Measurements from ENCODE around the gene DVL2. TPM values are rescaled to one million over a fixed set of nuclear protein-coding genes. Genes with fewer than 3 reads are reported as not detected.
A peak's percentile ranks its signal among the peaks of the same experiment; 100 is the strongest.
"Not testable (repeated sequence)": the region's sequence is repeated elsewhere in the genome, so short reads cannot be mapped to it uniquely, and the experiment has no call there.

The DVL2 gene
- total RNA-seq, 2 experiments from 2014 or later, result 53.2 TPM

GRCh38 chr17:7251661-7252175 is 17.4 kb upstream of the DVL2 start, which contains the start of gene CTDNEP1:
Gene CTDNEP1 (minus strand): TSS chr17:7251734. CDS start chr17:7251296, 438 bp downstream.
- ChIA-PET POLR2A (no interaction called here), CTCF (interaction anchor here (0.8 to 2.5 kb wide), 3 partner anchors 10 to 44 kb away, joined by 3 to 11 read pairs (median 3); partner anchors contain the start of gene GABARAP)
- Mint-ChIP-seq H3K4me1 (peaks cover 45% of the 10 kb centered on the region), H3K4me3 (peak within 1 kb of the TSS; percentile 95), H3K36me3 (ENCODE audit: low read depth) (peaks cover 20% of the 10 kb centered on the region), H3K9me3 (no peaks in the 10 kb centered on the region), H3K27me3 (no peaks in the 10 kb centered on the region), H3K27ac (peak within 1 kb of the TSS; percentile 99)
- peak; percentile 100 for DNase-seq

- POLR2A ChIA-PET, result no interaction called here
- Mint-ChIP-seq H3K36me3 (ENCODE audit: low read depth) (peaks cover 23% of the 10 kb centered on the region), H3K4me1 (peaks cover 44% of the 10 kb centered on the region), H3K9me3 (no peaks in the 10 kb centered on the region), H3K27ac (peak overlapping the region; percentile 99), H3K27me3 (no peaks in the 10 kb centered on the region), H3K4me3 (peak overlapping the region; percentile 95)
- CTCF ChIA-PET, result interaction anchor here (0.8 to 2.5 kb wide), 4 partner anchors 9 to 45 kb away, joined by 3 to 11 read pairs (median 3); partner anchors contain the start of genes GABARAP and PHF23
- no peak for DNase-seq
Observed at GRCh38 chr17:7250695-7251627, 16.6 kb upstream of the DVL2 start.

- Mint-ChIP-seq H3K4me3 (peak overlapping the region; percentile 95), H3K27me3 (no peaks in the 10 kb centered on the region), H3K9me3 (no peaks in the 10 kb centered on the region), H3K36me3 (ENCODE audit: low read depth) (peaks cover 25% of the 10 kb centered on the region), H3K4me1 (peaks cover 43% of the 10 kb centered on the region), H3K27ac (peak overlapping the region; percentile 94)
- ChIA-PET POLR2A (interaction anchor here (0.9 kb wide), 1 partner anchor 10 kb away, joined by 3 read pairs; no protein-coding TSS in a partner anchor), CTCF (interaction anchor here (0.6 to 2.5 kb wide), 4 partner anchors 8 to 246 kb away, joined by 3 to 11 read pairs (median 3); partner anchors contain the start of genes GABARAP and PHF23)
- DNase-seq, result no peak
Observed at GRCh38 chr17:7249830-7250229, 15.5 kb upstream of the DVL2 start.

GRCh38 chr17:7249214-7249613 is 14.9 kb upstream of the DVL2 start:
- POLR2A ChIA-PET, result interaction anchor here (0.9 kb wide), 1 partner anchor 10 kb away, joined by 3 read pairs; no protein-coding TSS in a partner anchor
- H3K9me3 Mint-ChIP-seq, result no peaks in the 10 kb centered on the region
- peaks cover 25% of the 10 kb centered on the region for H3K36me3 Mint-ChIP-seq (ENCODE audit: low read depth)
- CTCF ChIA-PET, result interaction anchor here (0.6 to 1.3 kb wide), 3 partner anchors 10 to 245 kb away, joined by 3 read pairs; partner anchors contain the start of gene PHF23
- no peak for DNase-seq
- H3K4me1 Mint-ChIP-seq, result peaks cover 42% of the 10 kb centered on the region
- H3K27me3 Mint-ChIP-seq, result no peaks in the 10 kb centered on the region
- peak overlapping the region; percentile 95 for H3K4me3 Mint-ChIP-seq
- H3K27ac Mint-ChIP-seq, result no peak overlapping the region

GRCh38 chr17:7248796-7249195 is 14.5 kb upstream of the DVL2 start:
- POLR2A ChIA-PET, result interaction anchor here (0.9 kb wide), 1 partner anchor 11 kb away, joined by 3 read pairs; no protein-coding TSS in a partner anchor
- H3K9me3 Mint-ChIP-seq, result no peaks in the 10 kb centered on the region
- H3K4me3 Mint-ChIP-seq, result no peak overlapping the region
- CTCF ChIA-PET, result no interaction called here
- H3K27ac Mint-ChIP-seq, result peak overlapping the region; percentile 6
- DNase-seq, result no peak
- peaks cover 40% of the 10 kb centered on the region for H3K4me1 Mint-ChIP-seq
- no peaks in the 10 kb centered on the region for H3K27me3 Mint-ChIP-seq
- H3K36me3 Mint-ChIP-seq (ENCODE audit: low read depth), result peaks cover 23% of the 10 kb centered on the region

DNA sequence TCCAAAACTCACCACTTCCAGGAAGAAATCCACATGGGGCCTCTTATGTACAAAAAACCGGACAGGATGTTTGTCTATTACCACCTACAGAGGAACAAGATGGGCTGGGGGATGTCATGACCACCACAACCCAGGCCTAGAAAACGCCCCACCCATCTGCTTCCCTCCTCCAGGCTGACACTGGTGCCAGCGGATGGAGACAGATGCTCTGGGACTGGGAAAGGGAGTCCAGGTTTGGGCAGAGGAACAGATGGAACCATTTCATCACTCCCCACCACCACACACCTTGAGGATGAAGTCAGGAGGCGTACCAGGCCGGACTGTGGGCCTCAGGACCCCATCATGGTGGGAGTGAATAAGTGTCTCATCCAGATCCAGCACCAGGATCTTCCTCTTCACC is 12.5 kb upstream of the DVL2 start:
- no peaks in the 10 kb centered on the region for H3K9me3 Mint-ChIP-seq
- H3K4me1 Mint-ChIP-seq, result peaks cover 40% of the 10 kb centered on the region
- DNase-seq, result no peak
- CTCF ChIA-PET, result interaction anchor here (0.6 kb wide), 2 partner anchors 10 to 375 kb away, joined by 3 read pairs; no protein-coding TSS in a partner anchor
- no peak overlapping the region for H3K4me3 Mint-ChIP-seq
- H3K27me3 Mint-ChIP-seq, result no peaks in the 10 kb centered on the region
- no peak overlapping the region for H3K27ac Mint-ChIP-seq
- peaks cover 30% of the 10 kb centered on the region for H3K36me3 Mint-ChIP-seq (ENCODE audit: low read depth)
- POLR2A ChIA-PET, result no interaction called here

- peaks cover 50% of the 10 kb centered on the region for H3K36me3 Mint-ChIP-seq (ENCODE audit: low read depth)
- not testable (repeated sequence) for DNase-seq, H3K27me3 Mint-ChIP-seq, H3K9me3 Mint-ChIP-seq, H3K27ac Mint-ChIP-seq
- peak overlapping the region; percentile 87 for H3K4me3 Mint-ChIP-seq
- POLR2A ChIA-PET, result interaction anchor here (0.6 kb wide), 1 partner anchor 1051 kb away, joined by 6 read pairs; the partner anchor contains the start of gene SLC25A35
- peaks cover 46% of the 10 kb centered on the region for H3K4me1 Mint-ChIP-seq
- CTCF ChIA-PET, result interaction anchor here (1.2 kb wide), 1 partner anchor 53 kb away, joined by 3 read pairs; no protein-coding TSS in a partner anchor
Observed at GRCh38 chr17:7243838-7244237, 9.5 kb upstream of the DVL2 start.

DNA sequence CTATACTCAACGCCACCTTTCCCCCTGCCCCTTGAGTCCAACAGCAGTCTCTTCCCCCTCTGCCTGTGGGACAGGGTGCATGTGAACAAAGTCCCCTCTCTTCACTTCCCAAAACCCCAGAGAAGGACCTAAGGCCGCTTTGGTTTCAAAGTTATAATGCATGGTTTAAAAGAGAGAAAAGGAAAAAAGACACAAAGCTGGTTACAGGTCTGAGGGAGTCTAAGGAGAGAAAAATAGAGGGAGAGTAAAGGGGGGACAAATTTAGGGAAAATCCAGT is 9.1 kb upstream of the DVL2 start:
- CTCF ChIA-PET, result interaction anchor here (1.2 to 3.2 kb wide), 2 partner anchors 23 to 53 kb away, joined by 3 to 20 read pairs; partner anchors contain the start of genes ACADVL and DLG4

GRCh38 chr17:7242717-7243452 is 8.6 kb upstream of the DVL2 start:
- Mint-ChIP-seq H3K9me3 (no peaks in the 10 kb centered on the region), H3K36me3 (ENCODE audit: low read depth) (peaks cover 53% of the 10 kb centered on the region), H3K4me3 (peak overlapping the region; percentile 87), H3K4me1 (peaks cover 42% of the 10 kb centered on the region), H3K27me3 (no peaks in the 10 kb centered on the region), H3K27ac (peak overlapping the region; percentile 93)
- CTCF ChIA-PET, result interaction anchor here (1.5 to 3.3 kb wide), 4 partner anchors 8 to 194 kb away, joined by 5 to 20 read pairs (median 12); partner anchors contain the start of genes ACADVL, CTDNEP1, DLG4 and ELP5
- DNase-seq, result peak; percentile 94
- POLR2A ChIA-PET, result interaction anchor here (1.0 kb wide), 1 partner anchor 22 kb away, joined by 3 read pairs; no protein-coding TSS in a partner anchor

More for the DNA sequence above, 9.1 kb upstream of the DVL2 start:
- no peaks in the 10 kb centered on the region for H3K27me3 Mint-ChIP-seq
- POLR2A ChIA-PET, result interaction anchor here (0.6 kb wide), 1 partner anchor 1052 kb away, joined by 6 read pairs; the partner anchor contains the start of gene SLC25A35
- peak overlapping the region; percentile 87 for H3K4me3 Mint-ChIP-seq
- no peak for DNase-seq
- H3K27ac Mint-ChIP-seq, result peak overlapping the region; percentile 67
- H3K9me3 Mint-ChIP-seq, result no peaks in the 10 kb centered on the region
- H3K4me1 Mint-ChIP-seq, result peaks cover 41% of the 10 kb centered on the region
- H3K36me3 Mint-ChIP-seq (ENCODE audit: low read depth), result peaks cover 53% of the 10 kb centered on the region

- H3K27ac Mint-ChIP-seq, result peak within 1 kb of the TSS; percentile 93
- H3K9me3 Mint-ChIP-seq, result no peaks in the 10 kb centered on the region
- POLR2A ChIA-PET, result interaction anchor here (1.0 kb wide), 1 partner anchor 21 kb away, joined by 3 read pairs; no protein-coding TSS in a partner anchor
- CTCF ChIA-PET, result interaction anchor here (0.5 to 3.3 kb wide), 7 partner anchors 9 to 1872 kb away, joined by 3 to 20 read pairs (median 5); partner anchors contain the start of genes ACADVL, CTDNEP1, DLG4 and ELP5
- DNase-seq, result peak; percentile 93
- peak within 1 kb of the TSS; percentile 87 for H3K4me3 Mint-ChIP-seq
- peaks cover 48% of the 10 kb centered on the region for H3K4me1 Mint-ChIP-seq
- H3K36me3 Mint-ChIP-seq (ENCODE audit: low read depth), result peaks cover 54% of the 10 kb centered on the region
- H3K27me3 Mint-ChIP-seq, result no peaks in the 10 kb centered on the region
Observed at GRCh38 chr17:7241783-7242716, 7.7 kb upstream of the DVL2 start, which contains the start of gene GABARAP. Gene GABARAP (minus strand): TSS chr17:7242449. CDS start chr17:7242330, 119 bp downstream.
